HG02588 (cell line): Measurements from ENCODE around the gene PLXNB3.
"Not testable (repeated sequence)": the region's sequence is repeated elsewhere in the genome, so short reads cannot be mapped to it uniquely, and the experiment has no call there.

Experiments used
- ATAC-seq: cut with Tn5 transposase; IDR thresholded peaks from one replicate; pipeline ENCODE4 v1.9.1; 2021; ENCODE audit warnings: mild to moderate bottlenecking, moderate library complexity; ENCODE audit not compliant: unreplicated experiment

PLXNB3 gene

GRCh38 chrX:153763989-153764755 is at the start of gene PLXNB3:
Gene PLXNB3 (plus strand): TSS chrX:153764249. CDS start chrX:153765536, 1,287 bp downstream.
- ATAC-seq = no peak

- ATAC-seq = no peak
Observed at GRCh38 chrX:153714256-153714655, 49.8 kb upstream of the PLXNB3 start.

GRCh38 chrX:153717445-153717844 is 46.6 kb upstream of the PLXNB3 start:
- no peak for ATAC-seq

GRCh38 chrX:153719238-153719637 is 44.8 kb upstream of the PLXNB3 start:
- ATAC-seq = no peak

- ATAC-seq = no peak
Observed at GRCh38 chrX:153719701-153720100, 44.3 kb upstream of the PLXNB3 start.

- no peak for ATAC-seq
Observed at GRCh38 chrX:153722704-153723350, 41.2 kb upstream of the PLXNB3 start.

- peak; percentile 29 for ATAC-seq
Observed at GRCh38 chrX:153723351-153724251, 40.4 kb upstream of the PLXNB3 start.

GRCh38 chrX:153724252-153725038 is 39.6 kb upstream of the PLXNB3 start, which contains the start of the genes ABCD1 and BCAP31:
Gene ABCD1 (plus strand): TSS chrX:153724856. CDS start chrX:153725267, 411 bp downstream.
Gene BCAP31 (minus strand): TSS chrX:153724387. CDS start chrX:153723244, 1,143 bp downstream.
- ATAC-seq = peak; percentile 58

GRCh38 chrX:153725039-153725831 is 38.8 kb upstream of the PLXNB3 start:
- no peak for ATAC-seq

GRCh38 chrX:153725832-153726285 is 38.2 kb upstream of the PLXNB3 start:
- no peak for ATAC-seq

GRCh38 chrX:153726286-153727122 is 37.5 kb upstream of the PLXNB3 start:
- peak; percentile 37 for ATAC-seq

- no peak for ATAC-seq
Observed at GRCh38 chrX:153727123-153727931, 36.7 kb upstream of the PLXNB3 start.

- no peak for ATAC-seq
Observed at GRCh38 chrX:153728095-153728494, 36.0 kb upstream of the PLXNB3 start.

GRCh38 chrX:153728951-153729631 is 35.0 kb upstream of the PLXNB3 start:
- ATAC-seq = no peak

- ATAC-seq = not testable (repeated sequence)
Observed at GRCh38 chrX:153730115-153730514, 33.9 kb upstream of the PLXNB3 start.

GRCh38 chrX:153731117-153731844 is 32.8 kb upstream of the PLXNB3 start:
- no peak for ATAC-seq
